HG03025 (cell line): Measurements from ENCODE around the gene MPP1.

Experiments used
- ATAC-seq: cut with Tn5 transposase; IDR thresholded peaks from one replicate; pipeline ENCODE4 v1.9.1; 2021; ENCODE audit warnings: mild to moderate bottlenecking, moderate library complexity; ENCODE audit not compliant: unreplicated experiment, low FRiP score

MPP1 gene

DNA sequence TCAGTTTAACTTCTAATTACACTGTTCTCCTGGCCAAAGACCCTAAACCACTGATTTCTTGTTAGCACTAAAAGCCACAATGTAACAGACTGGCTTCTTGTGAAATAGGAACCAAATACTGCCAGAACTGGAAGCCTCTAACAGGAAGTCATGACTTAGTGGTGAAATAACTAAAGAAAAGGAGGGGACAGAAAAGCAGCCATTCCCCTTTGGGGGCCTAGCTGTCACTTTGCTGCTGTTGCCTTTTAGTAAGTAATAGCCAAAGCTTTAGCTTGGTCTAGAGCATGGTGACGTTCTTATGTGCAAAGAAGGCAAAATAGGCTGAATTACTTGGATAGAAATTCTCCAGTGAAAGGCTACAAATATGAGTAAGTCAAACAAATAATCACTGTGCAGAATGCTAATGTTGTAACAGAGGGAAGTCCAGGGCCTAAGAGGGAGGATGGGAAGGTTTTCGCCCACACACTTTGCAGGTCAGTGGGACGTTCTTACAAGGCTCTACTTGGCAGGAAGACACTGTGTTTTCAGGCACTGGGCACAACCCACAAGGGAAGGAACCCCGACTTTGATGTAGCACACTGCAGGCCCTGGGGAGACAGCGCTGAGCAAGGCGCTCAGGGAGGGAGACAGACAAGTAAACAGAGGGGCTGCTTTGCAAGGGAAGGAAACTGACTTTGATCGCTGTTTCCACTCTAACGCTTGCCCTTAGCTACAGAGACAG lies 71.1 kb downstream of the MPP1 start:
- ATAC-seq = no peak

- no peak for ATAC-seq
Observed at GRCh38 chrX:154733066-154733425, 72.2 kb downstream of the MPP1 start.

DNA sequence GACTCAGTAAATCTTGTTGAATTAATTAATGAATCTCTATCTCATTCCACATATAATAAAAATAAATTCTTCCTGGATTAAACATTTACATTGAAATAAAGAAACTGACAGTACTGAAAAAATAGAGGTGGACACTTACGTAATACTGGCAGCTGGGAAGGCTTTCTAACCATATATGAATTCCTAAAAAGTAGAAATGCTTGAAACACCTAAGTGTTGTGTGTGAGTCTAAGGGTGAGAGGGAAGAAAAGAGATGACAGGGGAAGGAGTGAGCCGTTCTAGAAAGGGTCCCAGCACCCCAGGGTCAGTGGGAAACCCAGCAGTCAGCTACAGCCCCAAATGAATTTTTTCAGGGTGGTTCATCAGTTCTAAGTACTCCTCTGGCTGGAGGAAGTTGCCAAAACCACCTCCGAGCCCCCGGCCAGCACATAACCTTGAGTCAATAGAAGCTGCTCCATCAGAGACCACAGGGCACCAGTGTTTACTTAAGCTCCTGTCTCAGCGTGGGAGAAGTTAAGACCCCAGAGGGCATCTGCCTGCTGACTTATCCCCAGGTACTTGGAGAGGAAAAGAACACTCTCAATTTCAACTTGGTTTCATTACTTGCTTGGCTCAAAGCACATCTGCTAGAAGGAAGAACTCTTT lies 72.7 kb downstream of the MPP1 start:
- no peak for ATAC-seq

DNA sequence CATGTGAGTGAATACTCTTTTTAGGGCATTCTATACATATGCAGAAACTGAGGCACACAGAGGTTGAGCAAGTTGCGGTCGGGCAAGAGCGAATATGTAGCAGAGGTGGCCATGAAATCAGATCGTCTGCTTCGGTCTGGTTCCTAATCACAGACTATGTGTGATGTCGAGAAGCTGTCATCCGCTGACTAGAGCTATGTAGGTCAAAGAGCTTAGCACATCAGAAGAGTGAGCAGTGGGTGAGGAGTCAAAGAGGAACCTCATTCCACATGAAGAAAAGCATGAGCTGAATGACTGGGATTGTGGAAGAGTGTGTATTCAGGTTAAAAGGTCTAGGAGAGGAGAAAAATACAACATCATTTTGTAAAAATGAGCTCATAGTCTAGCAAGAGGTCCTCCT lies 73.4 kb downstream of the MPP1 start:
- no peak for ATAC-seq

DNA sequence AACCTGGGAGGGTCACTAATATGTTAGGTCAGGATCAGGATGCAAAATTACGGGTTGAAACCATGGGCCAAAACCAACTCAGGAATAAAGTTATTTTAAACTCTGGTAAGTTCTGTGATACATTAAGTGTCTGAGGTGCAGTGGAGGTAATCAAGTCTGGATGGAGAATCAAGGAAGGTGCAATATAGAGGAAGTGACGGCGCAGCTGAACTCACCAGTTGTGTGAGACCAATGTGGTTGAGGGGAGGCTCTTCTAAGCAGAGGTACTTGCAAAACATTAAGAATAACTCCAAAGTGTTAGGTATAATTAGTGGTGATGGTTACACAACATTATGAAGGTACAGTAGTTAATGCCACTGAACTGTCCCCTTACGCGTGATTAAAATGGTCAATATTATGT lies 74.1 kb downstream of the MPP1 start:
- ATAC-seq = no peak

DNA sequence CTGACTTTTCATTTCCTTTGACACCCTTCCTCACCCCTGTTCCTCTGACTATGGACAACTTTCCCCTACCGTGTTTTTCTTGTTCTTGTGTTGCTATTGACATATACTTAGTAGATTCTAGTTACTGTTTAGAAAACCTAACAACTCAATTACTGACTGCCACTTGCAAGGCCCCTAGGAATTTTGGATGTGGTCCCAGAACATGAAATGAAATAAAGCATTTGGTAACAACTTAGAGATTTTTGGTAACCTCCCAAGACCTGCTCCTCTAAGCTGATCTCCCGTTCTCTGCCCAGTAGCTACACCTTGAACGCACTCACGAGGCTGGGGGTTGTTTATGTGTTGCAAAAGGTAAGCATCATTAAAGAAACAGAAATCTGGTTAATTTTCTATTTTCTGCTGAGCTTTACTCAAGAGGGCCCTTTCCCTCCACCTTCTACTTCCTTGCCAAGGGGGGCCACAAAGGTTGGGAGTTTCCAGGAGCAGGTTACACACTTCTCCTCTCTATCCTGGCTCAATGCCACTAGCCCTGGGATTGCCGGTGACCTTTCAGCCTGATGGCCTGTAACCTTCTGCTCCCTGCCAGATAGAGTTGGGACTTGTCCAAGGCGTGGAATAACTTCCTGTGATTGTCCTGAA lies 74.9 kb downstream of the MPP1 start:
- no peak for ATAC-seq

GRCh38 chrX:154729439-154729838 lies 75.8 kb downstream of the MPP1 start:
- ATAC-seq = no peak
